ENCODE data around the gene GP1BB.

The GP1BB gene

GRCh38 chr22:19756288-19757128 lies 33.2 kb downstream of the GP1BB start:
- peak; percentile 74 for DNase-seq

- DNase-seq, result no peak
Observed at GRCh38 chr22:19757140-19757984, 34.0 kb downstream of the GP1BB start.

- no peak for DNase-seq
Observed at GRCh38 chr22:19757985-19758895, 34.9 kb downstream of the GP1BB start.

- DNase-seq, result no peak
Observed at GRCh38 chr22:19758896-19759426, 35.6 kb downstream of the GP1BB start.

GRCh38 chr22:19759427-19760057 lies 36.2 kb downstream of the GP1BB start:
- no peak for DNase-seq

- no peak for DNase-seq
Observed at GRCh38 chr22:19760058-19760950, 37.0 kb downstream of the GP1BB start, which contains the start of gene TBX1. Gene TBX1 (plus strand): TSS chr22:19760778. CDS start chr22:19760844, 66 bp downstream.

- no peak for DNase-seq
Observed at GRCh38 chr22:19760951-19761724, 37.8 kb downstream of the GP1BB start.

- no peak for DNase-seq
Observed at GRCh38 chr22:19761725-19762567, 38.6 kb downstream of the GP1BB start.

GRCh38 chr22:19762568-19763457 lies 39.5 kb downstream of the GP1BB start:
- no peak for DNase-seq

- DNase-seq, result no peak
Observed at GRCh38 chr22:19763458-19764298, 40.3 kb downstream of the GP1BB start.

- DNase-seq, result no peak
Observed at GRCh38 chr22:19764299-19764593, 40.9 kb downstream of the GP1BB start.

- no peak for DNase-seq
Observed at GRCh38 chr22:19764636-19765476, 41.5 kb downstream of the GP1BB start.

GRCh38 chr22:19765477-19766239 lies 42.3 kb downstream of the GP1BB start:
- DNase-seq, result peak; percentile 44

- peak; percentile 33 for DNase-seq
Observed at GRCh38 chr22:19766240-19766510, 42.8 kb downstream of the GP1BB start.

GRCh38 chr22:19766511-19767426 lies 43.4 kb downstream of the GP1BB start:
- DNase-seq, result peak; percentile 59
